ENCODE data around the gene PRSS16. TPM values are rescaled to one million over a fixed set of nuclear protein-coding genes. Genes with fewer than 3 reads are reported as not detected.
A peak's percentile ranks its signal among the peaks of the same experiment; 100 is the strongest.

The PRSS16 gene
- total and polyA plus RNA-seq, 9 of the 15 experiments (the other 6 are each of a cell fraction or from before 2014, with no cell fraction given) = 4.5 to 21.3 (median 12.1) TPM

- TF ChIP-seq, protein P1, sequence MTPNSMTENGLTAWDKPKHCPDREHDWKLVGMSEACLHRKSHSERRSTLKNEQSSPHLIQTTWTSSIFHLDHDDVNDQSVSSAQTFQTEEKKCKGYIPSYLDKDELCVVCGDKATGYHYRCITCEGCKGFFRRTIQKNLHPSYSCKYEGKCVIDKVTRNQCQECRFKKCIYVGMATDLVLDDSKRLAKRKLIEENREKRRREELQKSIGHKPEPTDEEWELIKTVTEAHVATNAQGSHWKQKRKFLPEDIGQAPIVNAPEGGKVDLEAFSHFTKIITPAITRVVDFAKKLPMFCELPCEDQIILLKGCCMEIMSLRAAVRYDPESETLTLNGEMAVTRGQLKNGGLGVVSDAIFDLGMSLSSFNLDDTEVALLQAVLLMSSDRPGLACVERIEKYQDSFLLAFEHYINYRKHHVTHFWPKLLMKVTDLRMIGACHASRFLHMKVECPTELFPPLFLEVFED (CRISPR knock-in tag; conservative IDR thresholded peaks at IDR 0.05) = no peak
- TF ChIP-seq, protein P2, sequence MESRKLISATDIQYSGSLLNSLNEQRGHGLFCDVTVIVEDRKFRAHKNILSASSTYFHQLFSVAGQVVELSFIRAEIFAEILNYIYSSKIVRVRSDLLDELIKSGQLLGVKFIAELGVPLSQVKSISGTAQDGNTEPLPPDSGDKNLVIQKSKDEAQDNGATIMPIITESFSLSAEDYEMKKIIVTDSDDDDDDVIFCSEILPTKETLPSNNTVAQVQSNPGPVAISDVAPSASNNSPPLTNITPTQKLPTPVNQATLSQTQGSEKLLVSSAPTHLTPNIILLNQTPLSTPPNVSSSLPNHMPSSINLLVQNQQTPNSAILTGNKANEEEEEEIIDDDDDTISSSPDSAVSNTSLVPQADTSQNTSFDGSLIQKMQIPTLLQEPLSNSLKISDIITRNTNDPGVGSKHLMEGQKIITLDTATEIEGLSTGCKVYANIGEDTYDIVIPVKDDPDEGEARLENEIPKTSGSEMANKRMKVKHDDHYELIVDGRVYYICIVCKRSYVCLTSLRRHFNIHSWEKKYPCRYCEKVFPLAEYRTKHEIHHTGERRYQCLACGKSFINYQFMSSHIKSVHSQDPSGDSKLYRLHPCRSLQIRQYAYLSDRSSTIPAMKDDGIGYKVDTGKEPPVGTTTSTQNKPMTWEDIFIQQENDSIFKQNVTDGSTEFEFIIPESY (CRISPR knock-in tag; IDR thresholded peaks at IDR 0.05) = peak; percentile 56
- TF ChIP-seq, protein P3, sequence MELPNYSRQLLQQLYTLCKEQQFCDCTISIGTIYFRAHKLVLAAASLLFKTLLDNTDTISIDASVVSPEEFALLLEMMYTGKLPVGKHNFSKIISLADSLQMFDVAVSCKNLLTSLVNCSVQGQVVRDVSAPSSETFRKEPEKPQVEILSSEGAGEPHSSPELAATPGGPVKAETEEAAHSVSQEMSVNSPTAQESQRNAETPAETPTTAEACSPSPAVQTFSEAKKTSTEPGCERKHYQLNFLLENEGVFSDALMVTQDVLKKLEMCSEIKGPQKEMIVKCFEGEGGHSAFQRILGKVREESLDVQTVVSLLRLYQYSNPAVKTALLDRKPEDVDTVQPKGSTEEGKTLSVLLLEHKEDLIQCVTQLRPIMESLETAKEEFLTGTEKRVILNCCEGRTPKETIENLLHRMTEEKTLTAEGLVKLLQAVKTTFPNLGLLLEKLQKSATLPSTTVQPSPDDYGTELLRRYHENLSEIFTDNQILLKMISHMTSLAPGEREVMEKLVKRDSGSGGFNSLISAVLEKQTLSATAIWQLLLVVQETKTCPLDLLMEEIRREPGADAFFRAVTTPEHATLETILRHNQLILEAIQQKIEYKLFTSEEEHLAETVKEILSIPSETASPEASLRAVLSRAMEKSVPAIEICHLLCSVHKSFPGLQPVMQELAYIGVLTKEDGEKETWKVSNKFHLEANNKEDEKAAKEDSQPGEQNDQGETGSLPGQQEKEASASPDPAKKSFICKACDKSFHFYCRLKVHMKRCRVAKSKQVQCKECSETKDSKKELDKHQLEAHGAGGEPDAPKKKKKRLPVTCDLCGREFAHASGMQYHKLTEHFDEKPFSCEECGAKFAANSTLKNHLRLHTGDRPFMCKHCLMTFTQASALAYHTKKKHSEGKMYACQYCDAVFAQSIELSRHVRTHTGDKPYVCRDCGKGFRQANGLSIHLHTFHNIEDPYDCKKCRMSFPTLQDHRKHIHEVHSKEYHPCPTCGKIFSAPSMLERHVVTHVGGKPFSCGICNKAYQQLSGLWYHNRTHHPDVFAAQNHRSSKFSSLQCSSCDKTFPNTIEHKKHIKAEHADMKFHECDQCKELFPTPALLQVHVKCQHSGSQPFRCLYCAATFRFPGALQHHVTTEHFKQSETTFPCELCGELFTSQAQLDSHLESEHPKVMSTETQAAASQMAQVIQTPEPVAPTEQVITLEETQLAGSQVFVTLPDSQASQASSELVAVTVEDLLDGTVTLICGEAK (IDR thresholded peaks at IDR 0.05) = 0 out of 2 replicates have a peak, but pooled peaks have one; percentile 1
- TF ChIP-seq, protein P3 (CRISPR knock-in tag; IDR thresholded peaks at IDR 0.05) = no peak
- TF ChIP-seq RBM25 (IDR thresholded peaks at IDR 0.05; ENCODE audit: low read depth, low read length, severe bottlenecking) (no peak), ILF3 (IDR thresholded peaks at IDR 0.05; ENCODE audit: borderline replicate concordance) (no peak), GABPB1 (CRISPR knock-in tag; IDR thresholded peaks at IDR 0.05) (peak; percentile 62), RFX1 (IDR thresholded peaks at IDR 0.05) (no peak), KLF13 (tag; IDR thresholded peaks at IDR 0.05; ENCODE audit: borderline replicate concordance, low read depth) (peak; percentile 83; the same call in 1 of the 2 replicates)
- TF ChIP-seq, protein P4, sequence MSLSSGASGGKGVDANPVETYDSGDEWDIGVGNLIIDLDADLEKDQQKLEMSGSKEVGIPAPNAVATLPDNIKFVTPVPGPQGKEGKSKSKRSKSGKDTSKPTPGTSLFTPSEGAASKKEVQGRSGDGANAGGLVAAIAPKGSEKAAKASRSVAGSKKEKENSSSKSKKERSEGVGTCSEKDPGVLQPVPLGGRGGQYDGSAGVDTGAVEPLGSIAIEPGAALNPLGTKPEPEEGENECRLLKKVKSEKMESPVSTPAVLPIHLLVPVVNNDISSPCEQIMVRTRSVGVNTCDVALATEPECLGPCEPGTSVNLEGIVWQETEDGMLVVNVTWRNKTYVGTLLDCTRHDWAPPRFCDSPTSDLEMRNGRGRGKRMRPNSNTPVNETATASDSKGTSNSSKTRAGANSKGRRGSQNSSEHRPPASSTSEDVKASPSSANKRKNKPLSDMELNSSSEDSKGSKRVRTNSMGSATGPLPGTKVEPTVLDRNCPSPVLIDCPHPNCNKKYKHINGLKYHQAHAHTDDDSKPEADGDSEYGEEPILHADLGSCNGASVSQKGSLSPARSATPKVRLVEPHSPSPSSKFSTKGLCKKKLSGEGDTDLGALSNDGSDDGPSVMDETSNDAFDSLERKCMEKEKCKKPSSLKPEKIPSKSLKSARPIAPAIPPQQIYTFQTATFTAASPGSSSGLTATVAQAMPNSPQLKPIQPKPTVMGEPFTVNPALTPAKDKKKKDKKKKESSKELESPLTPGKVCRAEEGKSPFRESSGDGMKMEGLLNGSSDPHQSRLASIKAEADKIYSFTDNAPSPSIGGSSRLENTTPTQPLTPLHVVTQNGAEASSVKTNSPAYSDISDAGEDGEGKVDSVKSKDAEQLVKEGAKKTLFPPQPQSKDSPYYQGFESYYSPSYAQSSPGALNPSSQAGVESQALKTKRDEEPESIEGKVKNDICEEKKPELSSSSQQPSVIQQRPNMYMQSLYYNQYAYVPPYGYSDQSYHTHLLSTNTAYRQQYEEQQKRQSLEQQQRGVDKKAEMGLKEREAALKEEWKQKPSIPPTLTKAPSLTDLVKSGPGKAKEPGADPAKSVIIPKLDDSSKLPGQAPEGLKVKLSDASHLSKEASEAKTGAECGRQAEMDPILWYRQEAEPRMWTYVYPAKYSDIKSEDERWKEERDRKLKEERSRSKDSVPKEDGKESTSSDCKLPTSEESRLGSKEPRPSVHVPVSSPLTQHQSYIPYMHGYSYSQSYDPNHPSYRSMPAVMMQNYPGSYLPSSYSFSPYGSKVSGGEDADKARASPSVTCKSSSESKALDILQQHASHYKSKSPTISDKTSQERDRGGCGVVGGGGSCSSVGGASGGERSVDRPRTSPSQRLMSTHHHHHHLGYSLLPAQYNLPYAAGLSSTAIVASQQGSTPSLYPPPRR (CRISPR knock-in tag; IDR thresholded peaks at IDR 0.05; ENCODE audit: borderline replicate concordance) = no peak
These were observed 3.7 kb downstream of the PRSS16 start (continued) for GRCh38 chr6:27251112-27251605.

All from K562 (cell line).